ENCODE results near the gene ZPBP. TPM values are rescaled to one million over a fixed set of nuclear protein-coding genes. Genes with fewer than 3 reads are reported as not detected.

The ZPBP gene
- total and polyA plus RNA-seq, 10 donors: not detected

DNA sequence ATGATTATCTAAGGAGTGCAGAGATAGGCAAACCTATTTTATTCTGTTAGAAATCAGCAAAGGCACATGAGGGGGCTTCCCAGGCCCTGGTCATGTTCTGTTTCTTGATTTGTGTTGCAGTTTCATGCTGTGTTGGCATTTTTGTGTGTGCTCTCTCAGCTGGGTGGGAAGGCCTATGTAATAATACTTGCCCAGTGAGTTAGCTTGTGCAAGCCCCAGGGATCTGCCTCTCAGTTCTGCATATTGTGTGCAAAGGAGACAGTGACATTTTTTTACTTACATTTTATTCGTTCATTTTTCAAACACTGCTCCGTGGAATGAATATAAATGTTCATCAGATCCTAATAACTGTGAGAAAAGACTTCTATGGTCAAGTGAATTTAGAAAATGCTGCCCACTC lies 200.6 kb downstream of the ZPBP start:
- H3K4me1 ChIP-seq: no peaks in the 10 kb centered on the region
- H3K27ac ChIP-seq: no peak overlapping the region
- intact Hi-C loops (cut with DNase I; ENCODE audit: low total_unique reads): no loop called here
- H3K27me3 ChIP-seq (replicated peaks in 1 of 7): no peaks in the 10 kb centered on the region
- H3K4me3 ChIP-seq: no peak overlapping the region
- no peak for DNase-seq
- 75 to 90% (median 79%) methylated on average over 2 of the region's 2 CpGs for WGBS, 5 donors
- H3K36me3 ChIP-seq: no peaks in the 10 kb centered on the region
- H3K9me3 ChIP-seq: peaks cover 0 to 4% (median 0%) of the 10 kb centered on the region in 8 donors
- no peak for TF ChIP-seq POLR2A (IDR thresholded peaks at IDR 0.05)

Other genes starting within 250 kb of the ZPBP start
- 100 to 1,000 TPM; 212 to 389 (median 260) TPM for gene IKZF1, start 211.5 kb upstream of the ZPBP start, total RNA-seq
- 10 to 100 TPM; 36.4 to 39.2 (median 37.9) TPM for gene IKZF1, start 211.5 kb upstream of the ZPBP start, polyA plus RNA-seq